ENCODE results near the gene CALN1.

CALN1 gene

GRCh38 chr7:72098807-72099580 is 313.1 kb downstream of the CALN1 start:
- H2AFZ ChIP-seq: no peak overlapping the region
- H3K4me1 ChIP-seq: no peaks in the 10 kb centered on the region
- no peaks in the 10 kb centered on the region for H3K79me2 ChIP-seq
- no peaks in the 10 kb centered on the region for H3K36me3 ChIP-seq (ENCODE audit: control insufficient read depth, insufficient read depth, low read length)
- TF ChIP-seq, protein P1, sequence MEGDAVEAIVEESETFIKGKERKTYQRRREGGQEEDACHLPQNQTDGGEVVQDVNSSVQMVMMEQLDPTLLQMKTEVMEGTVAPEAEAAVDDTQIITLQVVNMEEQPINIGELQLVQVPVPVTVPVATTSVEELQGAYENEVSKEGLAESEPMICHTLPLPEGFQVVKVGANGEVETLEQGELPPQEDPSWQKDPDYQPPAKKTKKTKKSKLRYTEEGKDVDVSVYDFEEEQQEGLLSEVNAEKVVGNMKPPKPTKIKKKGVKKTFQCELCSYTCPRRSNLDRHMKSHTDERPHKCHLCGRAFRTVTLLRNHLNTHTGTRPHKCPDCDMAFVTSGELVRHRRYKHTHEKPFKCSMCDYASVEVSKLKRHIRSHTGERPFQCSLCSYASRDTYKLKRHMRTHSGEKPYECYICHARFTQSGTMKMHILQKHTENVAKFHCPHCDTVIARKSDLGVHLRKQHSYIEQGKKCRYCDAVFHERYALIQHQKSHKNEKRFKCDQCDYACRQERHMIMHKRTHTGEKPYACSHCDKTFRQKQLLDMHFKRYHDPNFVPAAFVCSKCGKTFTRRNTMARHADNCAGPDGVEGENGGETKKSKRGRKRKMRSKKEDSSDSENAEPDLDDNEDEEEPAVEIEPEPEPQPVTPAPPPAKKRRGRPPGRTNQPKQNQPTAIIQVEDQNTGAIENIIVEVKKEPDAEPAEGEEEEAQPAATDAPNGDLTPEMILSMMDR (IDR thresholded peaks at IDR 0.05): no peak
- no peak overlapping the region for H3K4me2 ChIP-seq (ENCODE audit: low read length)
- H3K9ac ChIP-seq: no peak overlapping the region
- H3K27me3 ChIP-seq (ENCODE audit: control insufficient read depth, insufficient read depth, low read length): no peaks in the 10 kb centered on the region
- H3K9me3 ChIP-seq (ENCODE audit: control insufficient read depth, low read length): no peaks in the 10 kb centered on the region
- no peak overlapping the region for H3K4me3 ChIP-seq (ENCODE audit: low read depth, low read length)
- no peak overlapping the region for H3K27ac ChIP-seq

DNA sequence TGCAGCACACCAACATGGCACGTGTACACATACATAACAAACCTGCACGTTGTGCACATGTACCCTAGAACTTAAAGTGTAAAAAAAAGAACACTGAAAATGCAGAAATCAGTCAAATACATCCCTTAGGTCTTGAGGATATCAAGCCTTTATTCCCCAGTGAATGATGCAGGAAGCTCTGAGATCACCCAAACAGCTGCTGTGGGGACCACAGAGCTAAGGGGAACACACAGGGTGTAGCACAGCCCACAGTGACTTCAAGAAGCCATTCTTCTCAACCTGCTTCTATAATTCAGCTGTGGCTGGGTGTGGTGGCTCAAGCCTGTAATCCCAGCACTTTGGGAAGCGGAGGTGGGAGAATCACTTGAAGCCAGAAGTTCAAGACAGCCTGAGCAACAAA is 314.9 kb downstream of the CALN1 start:
- Histone ChIP-seq H2AFZ (no peak overlapping the region), H3K27ac (no peak overlapping the region), H3K9ac (no peak overlapping the region), H3K4me2 (ENCODE audit: low read length) (no peak overlapping the region), H3K4me1 (no peaks in the 10 kb centered on the region), H3K36me3 (ENCODE audit: control insufficient read depth, insufficient read depth, low read length) (no peaks in the 10 kb centered on the region), H3K27me3 (ENCODE audit: control insufficient read depth, insufficient read depth, low read length) (no peaks in the 10 kb centered on the region), H3K9me3 (ENCODE audit: control insufficient read depth, low read length) (no peaks in the 10 kb centered on the region), H3K79me2 (no peaks in the 10 kb centered on the region), H3K4me3 (ENCODE audit: low read depth, low read length) (no peak overlapping the region)
- TF ChIP-seq, protein P1 (IDR thresholded peaks at IDR 0.05): no peak

DNA sequence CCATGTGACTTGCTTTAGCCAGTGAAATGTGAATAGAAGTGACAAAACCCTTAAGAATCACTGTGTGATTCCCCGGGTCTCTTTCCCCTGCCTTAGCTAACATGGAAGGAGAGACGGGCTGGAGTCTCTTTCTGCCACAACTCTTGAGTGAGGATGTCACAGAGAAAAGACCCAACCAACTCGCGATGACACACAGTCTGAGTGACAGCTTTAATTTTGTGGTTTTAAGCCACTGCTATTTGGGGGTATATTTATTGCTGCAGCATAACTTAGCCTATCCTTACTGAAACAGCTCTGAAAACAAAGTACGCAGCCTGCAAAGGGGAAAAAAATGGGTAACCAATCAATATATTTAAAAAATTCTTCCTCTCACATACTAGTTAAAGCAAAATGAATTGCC is 319.4 kb downstream of the CALN1 start:
- no peak overlapping the region for H3K9ac ChIP-seq
- H3K79me2 ChIP-seq: no peaks in the 10 kb centered on the region
- no peaks in the 10 kb centered on the region for H3K27me3 ChIP-seq (ENCODE audit: control insufficient read depth, insufficient read depth, low read length)
- no peaks in the 10 kb centered on the region for H3K4me1 ChIP-seq
- H3K4me3 ChIP-seq (ENCODE audit: low read depth, low read length): no peak overlapping the region
- no peak overlapping the region for H3K27ac ChIP-seq
- TF ChIP-seq, protein P1 (IDR thresholded peaks at IDR 0.05): no peak
- H2AFZ ChIP-seq: no peak overlapping the region
- H3K4me2 ChIP-seq (ENCODE audit: low read length): no peak overlapping the region
- no peaks in the 10 kb centered on the region for H3K36me3 ChIP-seq (ENCODE audit: control insufficient read depth, insufficient read depth, low read length)
- H3K9me3 ChIP-seq (ENCODE audit: control insufficient read depth, low read length): no peaks in the 10 kb centered on the region

- Histone ChIP-seq H3K9me3 (ENCODE audit: control insufficient read depth, low read length) (no peaks in the 10 kb centered on the region), H3K4me1 (no peaks in the 10 kb centered on the region), H3K4me2 (ENCODE audit: low read length) (no peak overlapping the region), H3K36me3 (ENCODE audit: control insufficient read depth, insufficient read depth, low read length) (no peaks in the 10 kb centered on the region), H3K27me3 (ENCODE audit: control insufficient read depth, insufficient read depth, low read length) (no peaks in the 10 kb centered on the region), H2AFZ (no peak overlapping the region), H3K27ac (no peak overlapping the region), H3K9ac (no peak overlapping the region), H3K79me2 (no peaks in the 10 kb centered on the region), H3K4me3 (ENCODE audit: low read depth, low read length) (no peak overlapping the region)
- TF ChIP-seq, protein P1 (IDR thresholded peaks at IDR 0.05): no peak
Observed at GRCh38 chr7:72087926-72088325, 324.2 kb downstream of the CALN1 start.

Measured in parathyroid adenoma (tissue), 2 donors.